Lower lobe of right lung (tissue), 2 donors: ENCODE results near the gene NOL7. TPM values are rescaled to one million over a fixed set of nuclear protein-coding genes. Genes with fewer than 3 reads are reported as not detected.

Source experiments
- ATAC-seq, 2 donors: fragments of 200-7000 bp; cut with Tn5 transposase; one replicate each; pipeline ENCODE4 v1.9.1; 2020 to 2022; ENCODE audit warnings: mild to moderate bottlenecking in 2 of 2, moderate library complexity in 2 of 2
- DNase-seq: peaks from one replicate; pipeline ENCODE4 v3.0.0-alpha.2; 2020
- H3K27ac ChIP-seq: fragments of 200-600 bp; one replicate; pipeline ENCODE4 v1.8.0; 2022
- H3K27me3 ChIP-seq: fragments of 200-600 bp; one replicate; pipeline ENCODE4 v1.8.0; 2022; ENCODE audit warnings: low read depth
- H3K36me3 ChIP-seq: fragments of 200-600 bp; one replicate; pipeline ENCODE4 v1.8.0; 2022; ENCODE audit warnings: mild to moderate bottlenecking
- H3K4me1 ChIP-seq: fragments of 200-600 bp; one replicate; pipeline ENCODE4 v1.8.0; 2022
- H3K4me3 ChIP-seq: fragments of 200-600 bp; one replicate; pipeline ENCODE4 v1.8.0; 2022; ENCODE audit warnings: mild to moderate bottlenecking
- H3K9me3 ChIP-seq: fragments of 200-600 bp; one replicate; pipeline ENCODE4 v1.8.0; 2022
- intact Hi-C: fragments of 100-400 bp; cut with DNase I; formaldehyde crosslinking; loops from one replicate; pipeline ENCODE4 v1.11.0; 2022
- total RNA-seq: library from RNA; stranded (reverse); fragmentation: NEBNext Ultra II Directional; extraction: Animal tissue kit (Norgen Biotek cat#: 25700); gene quantifications from one replicate; pipeline ENCODE4 v1.2.1, GENCODE V29; 2021
- TF ChIP-seq, protein P1 (sequence below): fragments of 200-600 bp; IDR thresholded peaks from one replicate; pipeline ENCODE4 v1.8.0; 2022; ENCODE audit warnings: antibody characterized with exemption, mild to moderate bottlenecking
- donor health status: DM: no; HTN: yes; CAD: no; lungs with severe emphysema.

The NOL7 gene
- total RNA-seq, 1 donor from 2014 or later, result 49.3 TPM

DNA sequence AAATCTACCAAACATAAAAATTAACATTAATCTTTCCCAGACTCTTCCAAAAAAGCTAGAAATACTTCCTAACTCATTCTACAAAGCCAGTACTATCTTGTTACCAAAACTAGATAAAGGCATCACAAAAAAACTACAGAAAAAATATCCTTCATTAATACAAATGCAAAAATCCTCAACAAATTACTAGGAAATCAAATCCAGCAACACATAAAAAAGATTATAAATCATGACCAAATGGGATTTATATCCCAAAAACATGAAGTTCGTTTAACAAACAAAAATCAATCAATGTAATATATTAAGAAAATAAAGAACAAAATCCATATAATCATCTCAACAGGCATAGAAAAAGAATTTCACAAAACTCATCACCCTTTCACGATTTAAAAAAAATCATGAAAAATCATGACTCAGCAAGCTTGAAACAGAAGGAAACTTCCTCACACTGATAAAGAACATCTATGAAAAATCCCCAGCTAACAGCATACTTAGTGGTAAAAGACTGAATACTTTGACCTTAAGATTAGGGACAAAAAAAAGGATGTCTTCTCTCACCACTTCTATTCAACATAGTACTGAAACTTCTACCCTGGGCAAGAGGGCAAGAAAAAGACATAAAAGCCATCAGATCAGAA lies 53.3 kb downstream of the NOL7 start:
- Histone ChIP-seq H3K4me3 (no peak overlapping the region), H3K27me3 (no peaks in the 10 kb centered on the region), H3K4me1 (peaks cover 40% of the 10 kb centered on the region), H3K36me3 (no peaks in the 10 kb centered on the region), H3K27ac (no peak overlapping the region), H3K9me3 (no peaks in the 10 kb centered on the region)
- no peak for ATAC-seq
- intact Hi-C loops, result no loop called here
- no peak for DNase-seq
- TF ChIP-seq, protein P1, sequence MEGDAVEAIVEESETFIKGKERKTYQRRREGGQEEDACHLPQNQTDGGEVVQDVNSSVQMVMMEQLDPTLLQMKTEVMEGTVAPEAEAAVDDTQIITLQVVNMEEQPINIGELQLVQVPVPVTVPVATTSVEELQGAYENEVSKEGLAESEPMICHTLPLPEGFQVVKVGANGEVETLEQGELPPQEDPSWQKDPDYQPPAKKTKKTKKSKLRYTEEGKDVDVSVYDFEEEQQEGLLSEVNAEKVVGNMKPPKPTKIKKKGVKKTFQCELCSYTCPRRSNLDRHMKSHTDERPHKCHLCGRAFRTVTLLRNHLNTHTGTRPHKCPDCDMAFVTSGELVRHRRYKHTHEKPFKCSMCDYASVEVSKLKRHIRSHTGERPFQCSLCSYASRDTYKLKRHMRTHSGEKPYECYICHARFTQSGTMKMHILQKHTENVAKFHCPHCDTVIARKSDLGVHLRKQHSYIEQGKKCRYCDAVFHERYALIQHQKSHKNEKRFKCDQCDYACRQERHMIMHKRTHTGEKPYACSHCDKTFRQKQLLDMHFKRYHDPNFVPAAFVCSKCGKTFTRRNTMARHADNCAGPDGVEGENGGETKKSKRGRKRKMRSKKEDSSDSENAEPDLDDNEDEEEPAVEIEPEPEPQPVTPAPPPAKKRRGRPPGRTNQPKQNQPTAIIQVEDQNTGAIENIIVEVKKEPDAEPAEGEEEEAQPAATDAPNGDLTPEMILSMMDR, result no peak

DNA sequence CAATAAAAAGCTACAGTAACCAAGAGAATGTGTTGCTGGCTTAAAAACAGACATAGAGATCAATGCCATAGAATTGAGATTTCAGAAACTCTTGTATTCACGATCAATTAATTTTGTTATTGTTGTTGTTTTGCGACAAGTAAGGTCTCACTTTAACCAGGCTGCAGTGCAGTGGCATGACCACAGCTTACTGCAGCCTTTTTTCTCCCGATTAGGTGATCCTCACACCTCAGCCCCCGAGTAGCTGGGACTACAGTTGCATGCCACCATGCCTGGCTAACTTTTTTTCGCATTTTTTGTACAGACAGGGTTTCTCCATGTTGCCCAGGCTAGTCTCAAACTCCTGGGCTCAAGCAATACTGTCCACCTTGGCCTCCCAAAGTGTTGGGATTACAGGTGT lies 54.3 kb downstream of the NOL7 start:
- no peak for ATAC-seq
- H3K27ac ChIP-seq, result no peak overlapping the region
- no peak for DNase-seq
- H3K9me3 ChIP-seq, result no peaks in the 10 kb centered on the region
- no peaks in the 10 kb centered on the region for H3K27me3 ChIP-seq
- peaks cover 35% of the 10 kb centered on the region for H3K4me1 ChIP-seq
- H3K36me3 ChIP-seq, result no peaks in the 10 kb centered on the region
- TF ChIP-seq, protein P1, result no peak
- no peak overlapping the region for H3K4me3 ChIP-seq
- intact Hi-C loops, result no loop called here

Other genes with a start within 250 kb of the NOL7 start
- 20.2 TPM for gene GFOD1, start 127.7 kb upstream of the NOL7 start, total RNA-seq
- gene SIRT5, start 40.7 kb upstream of the NOL7 start, total RNA-seq, result 15.3 TPM
- 37.0 TPM for gene RANBP9, start 96.5 kb downstream of the NOL7 start, total RNA-seq
- gene MCUR1, start 199.2 kb downstream of the NOL7 start, total RNA-seq, result 26.1 TPM